RCC 7860 (cell line): ENCODE measurements around the gene ATXN7.

Source experiments
- DNase-seq: peaks from one replicate; pipeline ENCODE4 v3.0.0-alpha.2; 2015; ENCODE audit warnings: low spot score
- FAIRE-seq: peaks from 2 replicates; lab custom pipeline; 2012; peaks lifted over from hg19 to GRCh38; lab: Jason Lieb, UNC

Gene ATXN7

DNA sequence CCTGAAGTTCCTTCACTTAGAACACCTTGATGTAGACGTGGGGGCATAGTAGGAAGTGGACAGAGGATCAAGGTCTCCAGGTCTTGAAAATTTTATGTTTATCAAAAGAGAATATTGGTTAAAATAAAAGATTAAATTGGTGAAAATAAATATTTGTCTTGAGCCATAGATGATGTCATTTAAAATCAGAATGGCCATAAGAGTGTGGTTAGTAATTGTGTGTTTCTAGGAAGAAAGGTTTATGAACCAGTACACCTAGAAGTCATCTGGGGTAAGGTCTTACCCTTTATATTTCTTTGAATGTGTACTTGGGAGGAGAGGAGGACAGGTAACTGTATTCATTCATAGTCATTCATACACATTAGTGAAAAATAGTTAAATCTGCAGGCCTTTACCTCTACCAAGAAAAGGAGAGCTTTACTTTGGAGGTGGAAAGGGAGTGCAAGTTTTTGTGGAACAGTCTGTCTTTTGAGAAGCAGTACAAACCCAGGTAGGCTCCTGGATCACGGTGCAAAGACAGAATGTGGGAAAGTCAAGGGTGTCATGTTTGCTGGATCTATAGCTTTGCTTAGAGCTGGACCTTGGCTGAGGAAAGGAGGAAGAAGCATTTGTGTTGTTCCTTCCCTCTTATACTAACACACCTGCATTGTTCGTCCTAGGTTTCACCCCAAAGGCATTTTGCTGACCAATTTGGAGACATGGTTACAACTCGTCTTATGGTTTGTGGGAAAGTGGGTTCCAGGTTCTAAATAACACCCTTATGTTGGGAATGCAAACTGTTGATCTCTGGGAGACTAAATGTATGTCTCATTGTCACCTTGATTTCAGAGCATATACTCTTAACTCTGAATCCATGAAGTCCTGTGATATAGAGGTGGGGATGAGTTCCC is 42.3 kb downstream of the ATXN7 start:
- no peak for FAIRE-seq
- DNase-seq: no peak

DNA sequence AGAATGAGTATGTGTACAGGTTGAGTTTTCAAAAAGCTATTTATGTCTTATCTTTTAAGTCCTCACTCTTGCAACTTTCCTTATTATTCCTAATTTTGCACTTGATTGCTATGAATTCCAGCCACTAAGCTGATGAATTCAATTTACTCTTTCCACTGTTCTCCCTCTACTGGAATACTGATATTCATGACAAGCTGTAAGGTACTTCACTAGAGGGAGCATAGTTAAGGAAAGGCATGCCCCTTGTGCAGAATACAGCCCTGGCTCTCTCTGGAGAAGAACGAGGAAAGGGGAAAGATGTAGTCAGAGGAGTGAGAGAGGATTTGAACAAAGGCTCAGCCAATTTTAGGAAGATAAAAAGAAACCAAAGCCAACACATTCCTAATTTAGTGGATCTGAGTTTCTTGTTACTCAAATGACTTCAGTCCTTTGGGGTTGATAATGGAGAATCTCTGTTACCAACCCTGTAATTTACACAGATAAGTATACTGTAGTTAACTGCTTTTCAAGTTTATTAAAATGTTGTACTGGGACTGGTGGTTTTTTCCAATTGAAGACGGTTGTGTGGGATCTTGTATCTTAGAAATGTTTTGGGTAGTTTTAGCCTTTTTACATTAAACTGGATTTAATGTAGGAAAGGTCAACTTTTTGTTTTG is 44.5 kb downstream of the ATXN7 start:
- DNase-seq (no peak), FAIRE-seq (no peak)

DNA sequence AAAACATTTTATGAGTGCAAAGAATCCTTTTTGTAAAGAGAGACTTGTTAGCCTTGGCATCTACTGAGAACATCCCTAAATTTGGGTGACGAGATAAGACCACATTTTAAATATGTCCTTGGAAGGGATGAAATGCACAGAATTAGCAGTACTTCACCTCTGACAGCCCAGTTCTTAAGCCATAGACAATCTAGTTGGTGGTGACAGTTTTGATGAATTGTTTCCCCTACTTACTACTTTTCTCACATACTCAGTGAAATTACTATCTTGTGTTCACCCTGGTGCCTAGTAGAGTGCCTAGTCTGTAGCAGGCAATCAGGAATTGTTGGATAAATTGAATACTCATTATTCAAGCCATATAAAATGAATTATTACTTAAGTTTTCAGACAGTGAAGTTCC is 45.1 kb downstream of the ATXN7 start:
- DNase-seq: no peak
- FAIRE-seq: no peak

DNA sequence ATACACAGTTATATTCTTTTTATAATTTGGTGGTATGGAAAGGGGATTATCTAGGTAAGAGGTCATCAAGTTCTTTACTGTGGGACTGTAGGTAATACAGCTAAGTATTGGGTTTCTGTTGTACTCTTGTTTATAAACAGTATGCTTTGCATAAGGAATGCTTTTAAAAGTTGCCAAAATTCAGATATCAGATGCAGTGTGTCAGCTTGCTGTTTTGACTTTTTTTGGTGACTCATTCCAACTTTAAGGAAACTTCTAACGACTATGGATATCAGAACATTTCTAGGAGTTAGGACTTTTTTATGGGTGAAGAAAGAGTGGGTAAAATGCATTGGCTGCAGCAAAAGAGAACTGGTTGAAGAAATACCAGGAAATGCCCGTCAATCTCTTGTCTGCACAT is 45.8 kb downstream of the ATXN7 start:
- FAIRE-seq (no peak), DNase-seq (no peak)

DNA sequence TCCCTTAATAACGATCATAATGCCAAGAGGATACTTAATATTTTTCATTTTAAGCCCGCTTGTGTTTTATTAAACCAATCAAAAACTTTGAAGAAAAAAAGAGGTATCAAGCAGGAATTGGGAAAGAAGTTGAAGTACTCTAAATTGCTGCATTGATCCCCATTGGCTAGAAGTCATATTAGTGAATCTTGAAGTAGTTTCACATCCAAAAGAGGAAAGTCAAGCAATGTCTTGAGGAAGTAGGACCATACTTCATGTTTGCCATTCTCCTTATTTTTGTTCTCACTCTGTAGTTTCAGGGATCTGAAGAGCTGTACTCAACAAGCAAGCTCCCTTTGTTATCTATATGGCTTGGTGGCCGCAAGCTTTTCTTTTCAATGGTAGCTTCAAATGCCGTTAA is 46.3 kb downstream of the ATXN7 start:
- DNase-seq (no peak), FAIRE-seq (no peak)

DNA sequence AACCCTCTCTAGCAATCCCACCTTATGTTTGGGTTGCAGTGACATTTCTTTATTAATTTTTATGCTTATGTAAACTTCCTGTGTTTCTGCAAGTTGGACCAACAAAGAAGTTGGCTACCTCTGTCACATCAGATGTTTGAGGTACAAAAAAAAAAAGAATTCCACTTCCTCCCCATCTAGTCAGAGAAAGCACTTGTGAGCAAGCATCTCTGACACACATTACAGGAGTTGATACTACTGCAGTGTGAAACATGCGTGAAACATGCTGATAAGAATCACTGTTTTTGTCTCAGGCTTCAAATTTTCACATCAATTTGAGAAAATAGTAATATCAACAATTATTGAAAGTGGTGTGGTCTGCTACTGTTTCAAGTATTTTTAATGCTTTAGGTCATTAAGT is 47.2 kb downstream of the ATXN7 start:
- DNase-seq (no peak), FAIRE-seq (no peak)

DNA sequence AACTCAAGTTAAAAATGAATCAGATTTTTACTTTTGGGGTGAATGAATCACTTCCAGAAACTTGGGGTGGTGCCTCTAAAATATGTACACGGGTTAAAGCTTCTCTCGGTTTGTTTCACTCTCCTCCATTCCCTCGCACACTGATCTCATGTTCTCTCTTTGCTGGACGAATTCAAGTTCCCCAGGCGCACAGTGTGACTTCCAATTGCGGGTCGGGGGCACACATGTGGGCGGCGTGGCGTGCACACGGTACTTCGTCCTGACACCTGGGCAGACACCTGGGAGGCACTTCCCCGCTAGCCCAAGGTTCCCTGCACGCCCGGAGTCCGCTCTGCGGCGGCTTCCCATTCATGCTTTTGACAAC is 47.8 kb downstream of the ATXN7 start:
- no peak for DNase-seq
- no peak for FAIRE-seq

DNA sequence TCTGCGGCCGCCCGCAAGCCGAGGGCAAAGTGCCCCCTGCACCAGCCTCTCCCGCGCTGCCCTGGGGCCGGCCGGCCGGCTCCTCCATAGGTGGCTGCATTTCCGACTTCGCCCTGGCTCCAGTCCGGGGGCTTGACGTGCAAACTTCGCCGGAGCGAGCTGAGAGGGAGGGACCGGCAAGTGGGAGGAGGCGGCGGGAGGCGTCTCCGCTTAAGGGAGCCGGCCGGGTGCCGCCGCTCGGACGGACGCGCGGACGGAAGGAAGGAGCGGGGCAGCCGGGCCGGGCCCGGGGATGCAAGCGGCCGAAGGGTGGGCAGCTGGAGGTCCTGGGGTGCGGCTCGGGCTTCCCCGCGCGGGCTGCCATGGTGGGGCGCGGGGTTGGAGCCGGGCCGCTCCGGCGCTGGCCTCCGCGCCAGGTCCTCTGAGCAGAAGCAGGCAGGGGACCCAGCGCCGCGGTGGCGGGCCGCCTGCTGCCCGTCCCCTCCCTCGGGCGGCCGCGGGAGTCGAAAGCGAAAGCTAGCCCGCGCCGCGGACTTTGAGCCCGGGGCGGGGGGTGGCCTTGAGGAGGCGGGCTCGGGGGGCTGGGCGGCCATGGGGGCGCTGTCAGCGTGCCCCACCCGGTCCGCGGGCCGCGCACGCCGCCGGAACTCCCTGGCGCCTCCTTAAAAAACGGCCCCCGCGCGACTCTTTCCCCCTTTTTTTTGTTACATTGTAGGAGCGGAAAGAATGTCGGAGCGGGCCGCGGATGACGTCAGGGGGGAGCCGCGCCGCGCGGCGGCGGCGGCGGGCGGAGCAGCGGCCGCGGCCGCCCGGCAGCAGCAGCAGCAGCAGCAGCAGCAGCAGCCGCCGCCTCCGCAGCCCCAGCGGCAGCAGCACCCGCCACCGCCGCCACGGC is 48.5 kb downstream of the ATXN7 start, which contains the start of gene SCAANT1:
TSS of gene SCAANT1 (minus strand) at position 511 of the 895 bp plus-strand sequence.
- DNase-seq: peak; percentile 59
- no peak for FAIRE-seq

DNA sequence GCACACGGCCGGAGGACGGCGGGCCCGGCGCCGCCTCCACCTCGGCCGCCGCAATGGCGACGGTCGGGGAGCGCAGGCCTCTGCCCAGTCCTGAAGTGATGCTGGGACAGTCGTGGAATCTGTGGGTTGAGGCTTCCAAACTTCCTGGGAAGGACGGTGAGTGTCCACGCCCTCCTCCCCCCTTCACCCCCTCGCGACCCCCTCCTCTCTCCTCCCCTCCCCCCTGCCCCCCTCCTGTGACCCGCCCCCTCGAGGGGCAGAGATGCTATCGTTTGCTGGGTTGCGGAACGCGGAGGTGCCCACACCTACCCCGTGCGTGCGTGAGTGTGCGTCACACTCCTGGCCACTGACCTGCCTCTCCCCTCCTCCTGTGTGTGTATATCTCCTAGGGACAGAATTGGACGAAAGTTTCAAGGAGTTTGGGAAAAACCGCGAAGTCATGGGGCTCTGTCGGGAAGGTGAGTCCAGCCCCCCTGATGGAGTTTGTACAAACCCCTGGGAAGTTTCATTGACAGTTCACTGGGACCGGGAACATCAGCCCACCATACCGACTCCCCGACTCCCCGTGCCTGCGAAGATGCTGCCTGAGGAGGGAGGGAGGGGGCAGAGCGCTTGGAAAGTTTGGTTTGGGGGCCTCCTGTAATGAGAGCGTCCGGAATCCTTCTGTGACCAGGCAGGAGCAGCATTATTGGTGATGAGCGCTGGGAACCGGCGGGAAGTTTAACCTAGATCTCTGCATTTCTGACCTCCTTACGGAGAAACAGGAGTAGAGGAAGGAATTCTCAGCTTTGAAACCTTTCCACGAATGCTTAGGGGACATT is 49.3 kb downstream of the ATXN7 start:
- DNase-seq (peak; percentile 40), FAIRE-seq (no peak)

DNA sequence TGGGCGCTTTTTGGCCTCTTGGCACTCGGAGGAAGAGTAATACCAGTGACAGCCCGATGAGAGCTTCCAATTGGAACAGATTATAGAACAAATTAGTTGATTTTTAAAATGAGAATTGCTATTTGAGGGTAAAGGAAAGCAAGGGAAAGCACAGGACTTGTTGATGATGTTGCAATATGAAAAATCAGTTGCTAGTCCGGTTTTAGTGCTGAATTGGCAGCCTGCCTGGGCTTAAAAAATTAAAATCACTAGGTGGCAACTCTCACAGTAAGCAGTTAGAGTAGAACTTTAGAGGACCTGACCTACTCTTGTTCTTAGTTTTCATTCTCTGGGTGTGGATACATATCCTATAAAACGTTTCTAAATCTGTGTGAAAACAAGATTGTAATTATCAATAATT is 50.6 kb downstream of the ATXN7 start:
- FAIRE-seq (no peak), DNase-seq (no peak)

DNA sequence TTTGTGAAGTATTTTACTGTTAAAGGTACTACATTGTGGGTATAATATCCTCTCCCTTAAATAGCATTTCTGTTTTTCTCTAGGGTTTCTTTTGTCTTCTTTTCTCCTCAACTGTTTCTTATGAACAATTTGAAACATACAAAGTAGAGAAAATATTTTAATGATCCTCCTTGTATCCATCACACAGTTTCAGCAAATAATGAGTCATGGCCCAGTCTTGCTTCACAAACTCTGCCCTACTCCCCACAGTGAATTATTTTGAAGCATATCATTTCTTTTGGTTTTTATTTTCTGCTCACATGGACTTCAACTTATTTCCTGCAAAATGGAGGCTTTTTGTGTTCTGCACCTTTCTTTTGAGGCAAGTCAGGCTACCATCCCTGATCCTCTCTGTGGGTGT is 54.7 kb downstream of the ATXN7 start:
- FAIRE-seq (peak; percentile 17), DNase-seq (peak; percentile 8)

DNA sequence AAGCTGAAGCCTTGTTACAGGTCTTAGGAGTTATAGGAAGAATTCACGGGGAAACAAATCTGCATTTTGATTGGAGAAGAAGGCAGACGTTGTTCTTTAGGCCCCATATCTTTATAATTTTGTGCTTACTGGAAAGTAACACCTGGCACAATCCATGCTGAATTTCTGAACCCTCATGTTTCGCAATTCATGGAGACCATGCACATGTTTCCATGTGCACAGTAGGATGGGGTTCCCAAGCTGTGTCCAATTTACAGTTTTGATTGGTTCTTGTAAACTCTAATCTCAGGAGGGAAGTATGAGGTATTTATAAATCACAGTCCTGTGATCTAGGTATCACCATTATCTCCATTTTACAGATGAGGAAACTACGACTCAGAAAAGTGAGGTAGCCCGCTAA is 56.3 kb downstream of the ATXN7 start:
- FAIRE-seq: no peak
- DNase-seq: no peak

DNA sequence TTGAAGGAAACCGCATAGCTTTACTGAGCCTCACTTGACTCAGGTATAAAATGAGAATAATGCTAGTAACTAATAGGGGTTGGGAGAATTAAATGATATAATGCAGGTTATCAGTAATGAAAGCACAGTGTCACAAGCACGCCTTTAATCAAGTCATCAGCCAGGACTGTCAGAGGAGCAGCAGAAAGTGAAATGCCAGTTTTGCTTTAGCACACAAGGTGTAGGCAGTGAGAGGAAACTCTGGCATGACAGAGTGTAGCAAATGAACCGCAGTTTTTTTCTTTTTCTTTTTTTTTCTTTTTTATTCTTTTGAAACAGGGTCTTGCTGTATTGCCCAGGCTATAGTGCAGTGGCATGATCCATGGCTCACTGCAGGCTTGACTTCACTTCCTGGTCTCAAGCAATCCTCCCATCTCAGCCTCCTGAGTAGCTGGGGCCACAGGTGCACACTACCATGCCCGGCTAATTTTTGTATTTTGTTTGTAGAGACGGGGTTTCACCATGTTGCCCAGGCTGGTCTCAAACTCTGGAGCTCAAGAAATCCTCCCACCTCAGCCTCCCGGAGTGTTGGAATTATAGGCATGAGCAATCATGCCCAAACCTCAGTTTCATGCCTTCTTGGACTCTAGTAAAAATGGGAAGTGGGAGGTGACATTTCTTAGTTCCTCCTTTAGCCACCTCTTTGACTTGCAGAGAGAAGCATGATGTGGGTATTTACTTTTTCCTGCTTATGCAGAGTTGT is 58.2 kb downstream of the ATXN7 start:
- FAIRE-seq: no peak

DNA sequence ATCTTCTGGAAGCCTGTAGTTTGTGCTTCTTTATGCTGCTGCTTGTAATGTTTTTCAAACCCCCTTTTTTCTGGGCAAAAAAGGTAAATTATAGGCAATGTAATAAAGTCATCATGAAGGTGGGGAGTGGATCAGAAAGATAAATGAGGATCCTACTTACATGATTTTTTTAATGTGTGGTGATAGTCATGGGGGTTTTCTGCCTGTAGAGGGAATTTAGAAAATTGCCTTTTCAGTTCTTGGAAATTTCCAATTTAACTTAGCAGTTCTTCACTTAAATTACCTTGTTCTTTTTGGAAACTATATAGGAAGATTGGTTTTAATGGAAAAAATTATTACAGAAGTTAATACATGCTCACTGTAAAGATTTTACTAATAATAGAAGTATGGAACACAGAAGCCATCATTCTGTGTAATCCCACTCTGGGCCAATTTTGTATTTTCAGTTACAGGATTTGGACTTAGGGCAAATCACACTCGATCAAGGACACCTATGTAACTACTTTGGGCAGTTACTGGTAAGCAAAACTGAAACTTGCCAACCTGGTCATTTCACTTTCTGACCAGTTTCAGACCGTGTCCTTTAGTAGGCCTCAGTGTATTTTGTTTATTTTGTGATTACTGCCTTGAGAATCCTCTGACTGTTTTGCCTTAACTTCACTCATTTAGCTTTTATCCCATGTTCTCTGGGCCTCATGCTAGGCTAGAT is 59.0 kb downstream of the ATXN7 start:
- DNase-seq: no peak
- FAIRE-seq: no peak

More for the DNA sequence above, 58.2 kb downstream of the ATXN7 start:
- no peak for DNase-seq

DNA sequence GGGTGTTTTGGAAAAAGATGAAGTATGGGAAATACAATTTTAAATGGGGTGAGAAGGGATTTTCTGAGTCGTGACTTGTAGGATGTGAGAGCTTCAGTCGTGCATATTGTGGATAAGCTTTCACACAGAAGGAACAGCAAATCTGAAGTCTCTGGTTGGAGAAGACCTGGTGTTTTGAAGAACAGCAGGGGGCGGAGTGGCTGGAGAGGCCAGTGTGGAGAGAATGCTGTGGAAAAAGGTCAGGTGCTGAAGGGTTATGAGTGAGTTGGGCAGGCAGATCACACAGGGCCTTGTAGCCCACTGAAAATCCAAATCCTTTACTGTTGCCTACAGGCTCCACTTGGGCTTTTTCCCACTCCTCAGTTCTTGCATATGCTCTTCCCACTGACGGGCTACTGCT is 62.6 kb downstream of the ATXN7 start:
- DNase-seq (no peak), FAIRE-seq (no peak)

DNA sequence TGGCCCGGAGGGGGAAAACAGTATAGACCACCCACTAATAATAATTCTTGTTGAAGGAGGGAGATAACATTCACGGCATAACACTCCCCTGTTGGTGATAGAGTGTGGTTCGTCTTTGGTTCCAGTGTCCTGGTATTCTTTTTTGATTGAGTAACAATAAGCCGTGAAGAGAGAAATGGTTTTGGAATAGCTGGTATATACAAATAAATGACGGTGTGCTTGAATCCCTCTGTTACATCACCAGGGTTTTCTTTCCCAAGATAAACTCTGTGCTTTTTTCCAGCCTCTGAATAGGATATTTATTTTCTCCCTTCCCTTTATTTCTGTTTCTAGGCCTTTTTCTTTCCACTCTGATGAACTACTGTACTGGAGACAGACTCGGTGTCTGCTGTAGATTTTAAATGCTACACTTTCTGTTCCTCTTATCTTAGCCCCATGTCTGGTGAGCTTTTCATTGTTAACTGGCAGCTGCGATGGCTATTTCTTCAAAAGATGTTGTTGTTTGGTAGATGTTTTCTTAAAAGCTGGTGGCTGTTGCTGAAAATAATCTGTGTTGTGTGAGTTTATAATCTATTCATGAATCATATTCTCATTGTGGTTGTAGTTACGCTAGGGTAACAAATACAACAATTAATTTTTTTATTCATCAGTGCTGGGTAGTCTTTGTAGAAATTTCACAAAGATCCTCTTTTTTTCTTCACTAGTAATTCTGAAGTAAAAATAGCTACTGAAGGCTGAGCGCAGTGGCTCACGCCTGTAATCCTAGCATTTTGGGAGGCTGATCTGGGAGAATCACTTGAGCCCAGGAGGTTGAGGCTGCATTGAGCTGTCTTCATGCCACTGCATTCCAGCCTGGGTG is 64.0 kb downstream of the ATXN7 start:
- FAIRE-seq (no peak), DNase-seq (no peak)

DNA sequence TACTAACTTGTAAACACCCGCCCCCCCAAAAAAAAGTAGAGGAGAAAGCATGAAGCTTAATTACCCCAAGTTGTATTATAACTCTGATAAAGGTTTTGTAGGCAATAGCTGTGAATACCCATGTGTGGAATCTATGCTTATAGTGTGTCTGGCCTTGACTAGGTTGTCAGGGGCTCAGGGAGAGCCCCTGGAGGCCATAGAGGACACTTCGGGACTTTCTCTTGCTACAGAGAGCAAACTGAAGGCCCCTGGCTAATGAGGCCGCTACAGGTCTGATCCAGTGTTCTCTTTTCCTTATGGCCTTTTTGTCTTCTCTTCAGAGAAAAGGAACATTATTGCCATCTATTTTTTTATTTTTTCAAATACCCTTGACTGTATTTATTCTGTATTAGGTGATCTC is 67.6 kb downstream of the ATXN7 start:
- FAIRE-seq (no peak), DNase-seq (no peak)

DNA sequence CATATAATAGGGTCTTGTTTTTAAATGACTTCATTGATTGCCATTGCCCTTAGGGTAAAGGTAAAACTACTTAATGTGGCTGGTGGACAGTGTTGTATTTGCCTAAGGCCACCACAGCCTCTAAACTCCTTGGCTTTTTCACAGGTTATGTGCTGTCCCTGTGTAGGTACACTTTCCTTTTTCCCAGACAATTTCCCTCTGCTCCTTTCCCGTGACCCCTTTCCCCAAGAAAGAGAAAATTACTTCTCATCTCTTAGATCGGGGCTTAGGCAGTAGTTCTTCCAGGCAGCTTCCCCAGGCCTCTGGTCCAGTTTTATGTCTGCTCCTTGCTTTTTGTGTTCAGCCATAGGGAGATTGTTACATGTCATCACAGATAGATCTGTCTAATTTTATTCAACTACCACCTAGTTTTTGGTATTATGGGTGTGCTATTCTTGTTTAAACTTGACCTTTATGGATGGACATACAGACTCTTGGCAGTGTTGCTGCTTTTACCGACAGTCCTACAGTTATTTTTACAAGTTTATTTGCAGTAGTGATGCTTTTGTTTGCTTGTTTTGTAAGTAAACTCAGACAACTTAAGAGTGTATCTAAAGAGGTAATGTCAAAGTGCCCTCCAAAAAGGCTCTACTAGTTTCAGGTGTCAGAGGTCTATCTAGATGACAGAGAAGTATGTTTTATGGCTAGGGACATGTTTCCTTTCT is 69.0 kb downstream of the ATXN7 start:
- DNase-seq (no peak), FAIRE-seq (no peak)
